ENCODE measurements around the gene KDM8. TPM values are rescaled to one million over a fixed set of nuclear protein-coding genes. Genes with fewer than 3 reads are reported as not detected.

Gene KDM8
- total RNA-seq, 1 experiment from 2014 or later: 5.3 TPM

GRCh38 chr16:27239026-27239425 is 35.7 kb downstream of the KDM8 start:
- Histone ChIP-seq H3K4me2 (ENCODE audit: low read length) (no peak overlapping the region), H3K9me2 (ENCODE audit: insufficient read depth) (no peaks in the 10 kb centered on the region), H3K27ac (ENCODE audit: low read depth, low read length) (no peak overlapping the region), H3K4me1 (ENCODE audit: control insufficient read depth in 1 of 2, insufficient read depth in 2 of 2, low read length in 2 of 2) (peaks cover 14 to 59% of the 10 kb centered on the region in 2 experiments; a peak in 3 of 4 replicates), H3K36me3 (ENCODE audit: control insufficient read depth in 1 of 2, insufficient read depth in 2 of 2, low read length in 2 of 2) (peaks cover 0 to 4% of the 10 kb centered on the region in 2 experiments; a peak in 2 of 4 replicates), H4K20me1 (ENCODE audit: insufficient read depth) (no peaks in the 10 kb centered on the region), H2AFZ (ENCODE audit: low read depth, low read length, poor library complexity, severe bottlenecking) (no peak overlapping the region), H3K79me2 (ENCODE audit: insufficient read depth, low read length) (no peaks in the 10 kb centered on the region), H3K4me3 (replicated peaks in 1 of 2; ENCODE audit: low read depth in 1 of 2, low read length in 2 of 2) (no peak overlapping the region), H3K9ac (ENCODE audit: low read length) (no peak overlapping the region), H3K9me3 (ENCODE audit: control insufficient read depth in 1 of 2, insufficient read depth in 1 of 2, low read depth in 1 of 2, low read length in 2 of 2) (no peaks in the 10 kb centered on the region), H3K27me3 (ENCODE audit: insufficient read depth, low read length) (no peaks in the 10 kb centered on the region)
- ATAC-seq: no peak
- no TSS peak for BruUV-seq (replicated peaks)
- CTCF ChIA-PET: interaction anchor here (0.9 to 3.5 kb wide), 2 partner anchors 116 to 129 kb away, joined by 3 to 18 read pairs; no protein-coding TSS in a partner anchor
- DNase-seq (ENCODE audit: low read depth, low spot score): no peak
- TF ChIP-seq ELF1 (IDR thresholded peaks at IDR 0.05; ENCODE audit: borderline replicate concordance, low read depth): no peak
- no peak for TF ChIP-seq ZBTB33 (IDR thresholded peaks at IDR 0.05; ENCODE audit: extremely low read depth, insufficient replicate concordance, low read length)
- RAD21 ChIA-PET (ENCODE audit: low non-redundant PET in 1 of 2, low total read pairs in 2 of 2, uncharacterized antibody in 2 of 2, unreplicated experiment in 2 of 2): no interaction called here
- intact Hi-C loops (cut with micrococcal nuclease): loop anchor here (5.0 kb wide), 1 partner anchor 218 kb away; no protein-coding TSS in a partner anchor
- POLR2A ChIA-PET: no interaction called here

- BruUV-seq (replicated peaks): no TSS peak
- POLR2A ChIA-PET: interaction anchor here (1.2 kb wide), 1 partner anchor 36 kb away, joined by 3 read pairs; no protein-coding TSS in a partner anchor
- ATAC-seq (no peak), DNase-seq (ENCODE audit: low read depth, low spot score) (no peak)
- H2AFZ ChIP-seq (ENCODE audit: low read depth, low read length, poor library complexity, severe bottlenecking): no peak overlapping the region
- H3K36me3 ChIP-seq (ENCODE audit: control insufficient read depth in 1 of 2, insufficient read depth in 2 of 2, low read length in 2 of 2): no peaks in the 10 kb centered on the region; a peak in 1 of 4 replicates
- no peaks in the 10 kb centered on the region for H3K9me2 ChIP-seq (ENCODE audit: insufficient read depth)
- H3K27ac ChIP-seq (ENCODE audit: low read depth, low read length): no peak overlapping the region
- H3K9me3 ChIP-seq (ENCODE audit: control insufficient read depth in 1 of 2, insufficient read depth in 1 of 2, low read depth in 1 of 2, low read length in 2 of 2): no peaks in the 10 kb centered on the region
- RAD21 ChIA-PET (ENCODE audit: low non-redundant PET in 1 of 2, low total read pairs in 2 of 2, uncharacterized antibody in 2 of 2, unreplicated experiment in 2 of 2): no interaction called here
- no peaks in the 10 kb centered on the region; the same call in 1 of the 2 replicates for H3K79me2 ChIP-seq (ENCODE audit: insufficient read depth, low read length)
- no peak overlapping the region for H3K9ac ChIP-seq (ENCODE audit: low read length)
- peaks cover 13 to 53% of the 10 kb centered on the region in 2 experiments; a peak in 3 of 4 replicates for H3K4me1 ChIP-seq (ENCODE audit: control insufficient read depth in 1 of 2, insufficient read depth in 2 of 2, low read length in 2 of 2)
- H3K4me2 ChIP-seq (ENCODE audit: low read length): no peak overlapping the region
- no peaks in the 10 kb centered on the region for H4K20me1 ChIP-seq (ENCODE audit: insufficient read depth)
- no peak overlapping the region for H3K4me3 ChIP-seq (replicated peaks in 1 of 2; ENCODE audit: low read depth in 1 of 2, low read length in 2 of 2)
- no peaks in the 10 kb centered on the region for H3K27me3 ChIP-seq (ENCODE audit: insufficient read depth, low read length)
- intact Hi-C loops (cut with micrococcal nuclease): loop anchor here (5.0 kb wide), 1 partner anchor 217 kb away; no protein-coding TSS in a partner anchor
- CTCF ChIA-PET: interaction anchor here (3.5 kb wide), 1 partner anchor 128 kb away, joined by 18 read pairs; no protein-coding TSS in a partner anchor
- TF ChIP-seq SIN3A (IDR thresholded peaks at IDR 0.05; ENCODE audit: low read depth) (no peak), SP1 (IDR thresholded peaks at IDR 0.05; ENCODE audit: low read depth) (no peak), JUND (IDR thresholded peaks at IDR 0.05) (no peak), MAX (IDR thresholded peaks at IDR 0.05) (no peak), EZH2 (IDR thresholded peaks at IDR 0.05) (no peak), ZBTB33 (IDR thresholded peaks at IDR 0.05; ENCODE audit: extremely low read depth, insufficient replicate concordance, low read length) (no peak), ZFX (IDR thresholded peaks at IDR 0.05) (no peak), TCF7L2 (IDR thresholded peaks at IDR 0.05; ENCODE audit: borderline replicate concordance, extremely low read depth, insufficient read depth, insufficient read length) (no peak), ATF3 (IDR thresholded peaks at IDR 0.05) (no peak), CBX3 (IDR thresholded peaks at IDR 0.05; ENCODE audit: low read depth) (no peak), EGR1 (IDR thresholded peaks at IDR 0.05; ENCODE audit: low read depth) (no peak), CEBPB (IDR thresholded peaks at IDR 0.05; ENCODE audit: low read depth) (no peak), POLR2A (IDR thresholded peaks at IDR 0.05; ENCODE audit: borderline replicate concordance, extremely low read depth, insufficient read depth, insufficient read length) (no peak)
Observed at GRCh38 chr16:27239906-27240655, 36.8 kb downstream of the KDM8 start.

Measured in HCT116 (cell line).